Hematopoietic multipotent progenitor cell treated with erythropoietin and hydrocortisone succinate and interleukin-3 and kit ligand, for 8 days (in vitro differentiated cells): Measurements from ENCODE around the gene CTSF.
A peak's percentile ranks its signal among the peaks of the same experiment; 100 is the strongest.
"Not testable (repeated sequence)": the region's sequence is repeated elsewhere in the genome, so short reads cannot be mapped to it uniquely, and the experiment has no call there.

ENCODE experiments used
- DNase-seq: peaks from one replicate; pipeline ENCODE4 v3.0.0-alpha.2; 2015

Gene CTSF

GRCh38 chr11:66589315-66589714 is 20.9 kb upstream of the CTSF start:
- DNase-seq = not testable (repeated sequence)

GRCh38 chr11:66586136-66586535 is 17.7 kb upstream of the CTSF start:
- DNase-seq = no peak

- DNase-seq = not testable (repeated sequence)
Observed at GRCh38 chr11:66585447-66585846, 17.0 kb upstream of the CTSF start.

GRCh38 chr11:66582565-66583147 is 14.2 kb upstream of the CTSF start:
- not testable (repeated sequence) for DNase-seq

GRCh38 chr11:66581261-66581660 is 12.9 kb upstream of the CTSF start:
- no peak for DNase-seq

- no peak for DNase-seq
Observed at GRCh38 chr11:66580803-66581202, 12.4 kb upstream of the CTSF start.

GRCh38 chr11:66579017-66579606 is 10.7 kb upstream of the CTSF start:
- peak; percentile 66 for DNase-seq

GRCh38 chr11:66570850-66571180 is 2.4 kb upstream of the CTSF start:
- DNase-seq = no peak

GRCh38 chr11:66570079-66570849 is 1.9 kb upstream of the CTSF start:
- no peak for DNase-seq

- DNase-seq = no peak
Observed at GRCh38 chr11:66569076-66569475, 670 bp upstream of the CTSF start.

- no peak for DNase-seq
Observed at GRCh38 chr11:66567787-66568123, 651 bp downstream of the CTSF start.

- DNase-seq = no peak
Observed at GRCh38 chr11:66566221-66566620, 2.2 kb downstream of the CTSF start.

- no peak for DNase-seq
Observed at GRCh38 chr11:66564984-66565383, 3.4 kb downstream of the CTSF start.

- DNase-seq = no peak
Observed at GRCh38 chr11:66564538-66564937, 3.9 kb downstream of the CTSF start.

- no peak for DNase-seq
Observed at GRCh38 chr11:66563832-66564231, 4.6 kb downstream of the CTSF start.

- DNase-seq = no peak
Observed at GRCh38 chr11:66562907-66563583, 5.4 kb downstream of the CTSF start.

- DNase-seq = no peak
Observed at GRCh38 chr11:66562275-66562674, 6.1 kb downstream of the CTSF start.

- DNase-seq = no peak
Observed at GRCh38 chr11:66561975-66562248, 6.5 kb downstream of the CTSF start.

GRCh38 chr11:66561178-66561974 is 7.0 kb downstream of the CTSF start:
- DNase-seq = no peak

GRCh38 chr11:66559866-66560676 is 8.3 kb downstream of the CTSF start:
- no peak for DNase-seq

- DNase-seq = peak; percentile 41
Observed at GRCh38 chr11:66559142-66559865, 9.1 kb downstream of the CTSF start.
